ENCODE data around the gene CD99L2.

Gene CD99L2

DNA sequence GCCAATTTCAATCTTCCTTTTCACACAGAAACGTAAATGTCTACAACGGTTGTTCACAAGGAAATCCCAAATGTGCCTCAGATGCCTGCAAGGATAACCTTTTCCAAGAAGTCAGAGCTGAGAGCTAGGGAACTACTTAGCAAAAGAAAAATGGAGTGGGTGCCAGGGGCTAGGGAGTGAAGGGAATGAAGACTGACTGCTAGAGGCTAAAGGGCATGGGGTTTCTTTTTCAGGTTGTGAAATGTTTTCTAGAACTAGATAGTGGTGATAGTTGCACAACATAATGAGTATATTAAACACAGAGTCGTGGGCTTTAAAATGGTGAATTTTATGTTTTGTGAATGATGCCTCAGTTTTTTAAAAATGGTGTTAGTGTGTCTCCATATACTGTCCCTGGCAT lies 53.4 kb downstream of the CD99L2 start:
- H2BK5ac ChIP-seq (ENCODE audit: low read depth, low read length, poor library complexity): no peak overlapping the region
- peaks cover 3 to 5% of the 10 kb centered on the region in 2 experiments for H3K4me1 ChIP-seq (ENCODE audit: control insufficient read depth in 1 of 2, insufficient read depth in 2 of 2, low read length in 2 of 2)
- H4K8ac ChIP-seq (ENCODE audit: low read depth, low read length): no peak overlapping the region
- H2AFZ ChIP-seq (ENCODE audit: insufficient read depth, low read length, poor library complexity): no peak overlapping the region
- peak overlapping the region; percentile 37 for H4K91ac ChIP-seq (ENCODE audit: low read depth, low read length)
- DNase-seq: peak; percentile 69 to 82
- no peak overlapping the region for H3K4me2 ChIP-seq (ENCODE audit: low read length)
- H3K23ac ChIP-seq (ENCODE audit: low read length): no peak overlapping the region
- no peak overlapping the region for H2AK5ac ChIP-seq (ENCODE audit: low read length)
- H4K12ac ChIP-seq (ENCODE audit: low read depth, low read length): no peak overlapping the region
- no peak overlapping the region for H3K18ac ChIP-seq (ENCODE audit: low read length)
- H3K14ac ChIP-seq (ENCODE audit: low read length): no peak overlapping the region
- H2BK12ac ChIP-seq (ENCODE audit: low read length): no peak overlapping the region
- H3K27ac ChIP-seq (ENCODE audit: low read depth, low read length): no peak overlapping the region
- no peaks in the 10 kb centered on the region for H3K27me3 ChIP-seq (ENCODE audit: insufficient read depth, low read length)
- H3K79me2 ChIP-seq (ENCODE audit: control insufficient read depth, insufficient read depth, low read length, poor library complexity): peaks cover under 1% of the 10 kb centered on the region
- no peaks in the 10 kb centered on the region for H3K9me3 ChIP-seq (ENCODE audit: insufficient read depth, low read depth, low read length)
- H3K79me1 ChIP-seq (ENCODE audit: low read length): no peaks in the 10 kb centered on the region
- H3K4me3 ChIP-seq (ENCODE audit: low read depth, low read length): no peak overlapping the region
- no peak overlapping the region for H3K4ac ChIP-seq (ENCODE audit: low read depth, low read length)
- peaks cover 0 to 1% of the 10 kb centered on the region in 2 experiments for H3K36me3 ChIP-seq (ENCODE audit: control insufficient read depth in 1 of 2, insufficient read depth in 2 of 2, low read length in 2 of 2)
- H3K9ac ChIP-seq (ENCODE audit: low read length): no peak overlapping the region
- WGBS (ENCODE audit: extremely low coverage, insufficient coverage, insufficient read length): no CpG with 5 or more reads among the region's 3 CpGs
- H2BK120ac ChIP-seq (ENCODE audit: insufficient read depth, low read length, poor library complexity): no peak overlapping the region

DNA sequence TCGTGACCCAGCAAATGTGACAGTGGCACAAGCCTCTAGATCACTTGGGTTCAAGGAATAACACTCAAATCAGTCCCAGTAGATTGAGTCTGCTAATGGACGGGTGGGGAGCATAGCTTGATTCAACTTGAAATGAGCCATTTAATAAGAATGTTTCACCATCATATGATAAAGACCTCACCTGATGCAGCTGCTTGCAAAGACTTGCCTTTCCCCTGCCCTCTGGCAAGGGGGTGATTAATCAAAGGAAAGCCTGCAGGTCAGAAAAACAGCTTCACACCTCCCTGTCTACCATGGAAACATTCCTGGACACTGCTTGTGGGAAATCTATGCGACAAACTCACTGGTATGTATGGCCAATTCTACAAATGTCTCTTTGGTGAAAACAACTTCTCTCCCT lies 54.5 kb downstream of the CD99L2 start:
- H3K23ac ChIP-seq (ENCODE audit: low read length): no peak overlapping the region
- H2BK5ac ChIP-seq (ENCODE audit: low read depth, low read length, poor library complexity): no peak overlapping the region
- no peak overlapping the region for H4K91ac ChIP-seq (ENCODE audit: low read depth, low read length)
- no peaks in the 10 kb centered on the region for H3K27me3 ChIP-seq (ENCODE audit: insufficient read depth, low read length)
- no peak overlapping the region for H3K18ac ChIP-seq (ENCODE audit: low read length)
- H3K9ac ChIP-seq (ENCODE audit: low read length): no peak overlapping the region
- no peaks in the 10 kb centered on the region for H3K79me1 ChIP-seq (ENCODE audit: low read length)
- H2BK120ac ChIP-seq (ENCODE audit: insufficient read depth, low read length, poor library complexity): no peak overlapping the region
- H4K12ac ChIP-seq (ENCODE audit: low read depth, low read length): no peak overlapping the region
- H3K27ac ChIP-seq (ENCODE audit: low read depth, low read length): no peak overlapping the region
- no peaks in the 10 kb centered on the region for H3K9me3 ChIP-seq (ENCODE audit: insufficient read depth, low read depth, low read length)
- no peak overlapping the region for H2AK5ac ChIP-seq (ENCODE audit: low read length)
- H3K14ac ChIP-seq (ENCODE audit: low read length): no peak overlapping the region
- peaks cover 3 to 5% of the 10 kb centered on the region in 2 experiments for H3K4me1 ChIP-seq (ENCODE audit: control insufficient read depth in 1 of 2, insufficient read depth in 2 of 2, low read length in 2 of 2)
- no peaks in the 10 kb centered on the region for H3K79me2 ChIP-seq (ENCODE audit: control insufficient read depth, insufficient read depth, low read length, poor library complexity)
- H3K36me3 ChIP-seq (ENCODE audit: control insufficient read depth in 1 of 2, insufficient read depth in 2 of 2, low read length in 2 of 2): peaks cover 0 to 1% of the 10 kb centered on the region in 2 experiments
- no peak overlapping the region for H2AFZ ChIP-seq (ENCODE audit: insufficient read depth, low read length, poor library complexity)
- H3K4me2 ChIP-seq (ENCODE audit: low read length): no peak overlapping the region
- no peak overlapping the region for H3K4ac ChIP-seq (ENCODE audit: low read depth, low read length)
- peak; percentile 69 to 85 for DNase-seq
- WGBS (ENCODE audit: extremely low coverage, insufficient coverage, insufficient read length): no CpG with 5 or more reads among the region's 3 CpGs
- no peak overlapping the region for H4K8ac ChIP-seq (ENCODE audit: low read depth, low read length)
- H2BK12ac ChIP-seq (ENCODE audit: low read length): no peak overlapping the region
- no peak overlapping the region for H3K4me3 ChIP-seq (ENCODE audit: low read depth, low read length)

DNA sequence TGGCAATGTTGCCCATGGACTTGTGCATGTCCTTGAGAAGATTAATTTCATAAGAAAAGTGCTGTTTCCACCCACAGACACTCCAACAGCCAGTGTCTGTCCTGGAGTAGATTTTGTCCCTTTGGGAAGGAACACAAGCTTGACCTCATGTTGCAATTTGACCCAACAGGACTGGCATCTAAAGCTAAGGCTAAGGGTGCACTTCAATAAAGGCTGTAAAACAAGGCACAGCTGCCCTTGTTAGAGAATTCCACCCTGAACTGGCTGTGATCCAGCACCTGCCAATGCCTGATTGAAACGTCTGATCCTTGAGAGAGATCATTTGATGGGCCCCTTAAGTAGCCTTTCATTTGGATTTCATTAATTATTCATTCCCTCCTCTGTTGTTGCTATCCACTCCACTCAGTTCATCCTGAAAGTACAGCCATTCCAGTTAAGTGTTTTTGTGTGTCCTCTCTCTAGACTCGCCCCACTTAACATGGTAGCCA lies 56.2 kb downstream of the CD99L2 start:
- Histone ChIP-seq H4K12ac (ENCODE audit: low read depth, low read length) (no peak overlapping the region), H2AFZ (ENCODE audit: insufficient read depth, low read length, poor library complexity) (no peak overlapping the region), H3K27me3 (ENCODE audit: insufficient read depth, low read length) (no peaks in the 10 kb centered on the region), H2BK120ac (ENCODE audit: insufficient read depth, low read length, poor library complexity) (no peak overlapping the region), H3K23ac (ENCODE audit: low read length) (no peak overlapping the region), H3K9me3 (ENCODE audit: insufficient read depth, low read depth, low read length) (no peaks in the 10 kb centered on the region), H3K79me2 (ENCODE audit: control insufficient read depth, insufficient read depth, low read length, poor library complexity) (no peaks in the 10 kb centered on the region), H2AK5ac (ENCODE audit: low read length) (no peak overlapping the region), H3K9ac (ENCODE audit: low read length) (no peak overlapping the region), H3K79me1 (ENCODE audit: low read length) (no peaks in the 10 kb centered on the region), H3K4me3 (ENCODE audit: low read depth, low read length) (no peak overlapping the region), H2BK5ac (ENCODE audit: low read depth, low read length, poor library complexity) (no peak overlapping the region), H3K14ac (ENCODE audit: low read length) (no peak overlapping the region), H3K4ac (ENCODE audit: low read depth, low read length) (no peak overlapping the region), H3K4me2 (ENCODE audit: low read length) (no peak overlapping the region), H3K18ac (ENCODE audit: low read length) (no peak overlapping the region), H4K91ac (ENCODE audit: low read depth, low read length) (no peak overlapping the region), H4K8ac (ENCODE audit: low read depth, low read length) (no peak overlapping the region), H3K4me1 (ENCODE audit: control insufficient read depth in 1 of 2, insufficient read depth in 2 of 2, low read length in 2 of 2) (peaks cover 3 to 5% of the 10 kb centered on the region in 2 experiments), H3K36me3 (ENCODE audit: control insufficient read depth in 1 of 2, insufficient read depth in 2 of 2, low read length in 2 of 2) (peaks cover 0 to 1% of the 10 kb centered on the region in 2 experiments), H2BK12ac (ENCODE audit: low read length) (no peak overlapping the region), H3K27ac (ENCODE audit: low read depth, low read length) (no peak overlapping the region)
- WGBS (ENCODE audit: extremely low coverage, insufficient coverage, insufficient read length): no CpG with 5 or more reads among the region's 2 CpGs
- no peak for DNase-seq

DNA sequence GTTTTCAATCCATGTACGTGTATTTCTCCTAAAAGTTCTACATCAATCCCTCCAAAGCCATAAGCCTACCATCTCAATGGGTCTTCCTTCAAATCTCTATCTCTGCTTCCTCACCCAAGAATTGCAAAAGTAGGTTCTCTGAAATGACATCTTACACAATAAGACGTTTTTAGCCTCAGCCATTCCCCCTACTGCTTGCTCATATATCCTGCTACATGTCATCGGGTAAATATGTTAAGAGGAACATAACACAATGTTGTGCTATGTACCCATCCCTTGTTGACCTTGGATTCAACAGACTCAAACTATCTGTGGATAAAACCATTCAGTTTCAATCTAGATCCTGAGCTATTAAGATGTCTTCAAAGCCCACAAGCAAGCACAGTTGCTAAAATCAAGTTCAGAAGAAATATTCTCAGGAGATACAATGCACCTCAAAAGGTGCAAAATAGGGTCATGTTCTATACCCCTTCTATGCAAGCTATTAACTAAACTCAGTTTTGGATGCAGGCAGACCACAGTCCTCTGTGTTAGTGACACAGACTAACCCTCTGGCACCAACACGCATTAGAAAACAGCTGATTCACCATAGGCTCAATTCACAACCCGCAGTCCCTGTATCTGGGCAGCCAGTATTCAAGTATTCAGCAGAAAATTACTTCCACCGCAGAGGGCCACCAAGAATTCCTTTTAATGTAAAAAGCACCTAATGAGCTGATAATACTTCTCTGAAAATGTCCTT lies 56.8 kb downstream of the CD99L2 start:
- no peaks in the 10 kb centered on the region for H3K9me3 ChIP-seq (ENCODE audit: insufficient read depth, low read depth, low read length)
- peaks cover 0 to 1% of the 10 kb centered on the region in 2 experiments for H3K36me3 ChIP-seq (ENCODE audit: control insufficient read depth in 1 of 2, insufficient read depth in 2 of 2, low read length in 2 of 2)
- no peak overlapping the region for H3K4me2 ChIP-seq (ENCODE audit: low read length)
- no peak overlapping the region for H2BK5ac ChIP-seq (ENCODE audit: low read depth, low read length, poor library complexity)
- peaks cover 3 to 5% of the 10 kb centered on the region in 2 experiments for H3K4me1 ChIP-seq (ENCODE audit: control insufficient read depth in 1 of 2, insufficient read depth in 2 of 2, low read length in 2 of 2)
- no peak overlapping the region for H4K12ac ChIP-seq (ENCODE audit: low read depth, low read length)
- no peak overlapping the region for H3K18ac ChIP-seq (ENCODE audit: low read length)
- H3K23ac ChIP-seq (ENCODE audit: low read length): no peak overlapping the region
- no peak overlapping the region for H2AK5ac ChIP-seq (ENCODE audit: low read length)
- WGBS (ENCODE audit: extremely low coverage, insufficient coverage, insufficient read length): no CpG with 5 or more reads among the region's 6 CpGs
- no peak overlapping the region for H3K9ac ChIP-seq (ENCODE audit: low read length)
- H3K4ac ChIP-seq (ENCODE audit: low read depth, low read length): no peak overlapping the region
- no peak overlapping the region for H4K91ac ChIP-seq (ENCODE audit: low read depth, low read length)
- no peaks in the 10 kb centered on the region for H3K79me1 ChIP-seq (ENCODE audit: low read length)
- no peaks in the 10 kb centered on the region for H3K27me3 ChIP-seq (ENCODE audit: insufficient read depth, low read length)
- H2BK120ac ChIP-seq (ENCODE audit: insufficient read depth, low read length, poor library complexity): no peak overlapping the region
- no peak overlapping the region for H3K27ac ChIP-seq (ENCODE audit: low read depth, low read length)
- no peak overlapping the region for H3K4me3 ChIP-seq (ENCODE audit: low read depth, low read length)
- no peaks in the 10 kb centered on the region for H3K79me2 ChIP-seq (ENCODE audit: control insufficient read depth, insufficient read depth, low read length, poor library complexity)
- no peak overlapping the region for H3K14ac ChIP-seq (ENCODE audit: low read length)
- DNase-seq: peak; percentile 53 to 73
- H4K8ac ChIP-seq (ENCODE audit: low read depth, low read length): no peak overlapping the region
- H2AFZ ChIP-seq (ENCODE audit: insufficient read depth, low read length, poor library complexity): no peak overlapping the region
- H2BK12ac ChIP-seq (ENCODE audit: low read length): no peak overlapping the region
